Stimulated activated naive CD4-positive, alpha-beta T cell treated with Interleukin-2 at 50 U/mL for 16 hours (primary cell): ENCODE data around the gene BNC2.

Source experiments
- DNase-seq: peaks from one replicate; lab custom pipeline; 2025; lab: John Stamatoyannopoulos, UW

Gene BNC2

GRCh38 chr9:16816011-16816410 is 54.5 kb downstream of the BNC2 start:
- DNase-seq: no peak

- no peak for DNase-seq
These were observed 55.4 kb downstream of the BNC2 start for GRCh38 chr9:16815079-16815478.

- no peak for DNase-seq
These were observed 56.6 kb downstream of the BNC2 start for GRCh38 chr9:16813838-16814237.

- DNase-seq: no peak
These were observed 58.3 kb downstream of the BNC2 start for GRCh38 chr9:16811987-16812685.

GRCh38 chr9:16809912-16810610 is 60.4 kb downstream of the BNC2 start:
- no peak for DNase-seq

- no peak for DNase-seq
These were observed 63.8 kb downstream of the BNC2 start for GRCh38 chr9:16806674-16807073.

GRCh38 chr9:16803648-16804047 is 66.8 kb downstream of the BNC2 start:
- DNase-seq: no peak

GRCh38 chr9:16801871-16802466 is 68.5 kb downstream of the BNC2 start:
- no peak for DNase-seq

GRCh38 chr9:16796304-16796825 is 74.1 kb downstream of the BNC2 start:
- DNase-seq: no peak

- no peak for DNase-seq
These were observed 75.4 kb downstream of the BNC2 start for GRCh38 chr9:16794871-16795639.

- DNase-seq: no peak
These were observed 76.4 kb downstream of the BNC2 start for GRCh38 chr9:16794103-16794502.

GRCh38 chr9:16787724-16788123 is 82.7 kb downstream of the BNC2 start:
- DNase-seq: no peak

- no peak for DNase-seq
These were observed 86.5 kb downstream of the BNC2 start for GRCh38 chr9:16784002-16784401.

GRCh38 chr9:16782490-16782889 is 88.0 kb downstream of the BNC2 start:
- DNase-seq: no peak

GRCh38 chr9:16775330-16775729 is 95.1 kb downstream of the BNC2 start:
- no peak for DNase-seq

GRCh38 chr9:16773617-16774016 is 96.9 kb downstream of the BNC2 start:
- DNase-seq: no peak

GRCh38 chr9:16773116-16773515 is 97.4 kb downstream of the BNC2 start:
- DNase-seq: no peak

- DNase-seq: no peak
These were observed 99.1 kb downstream of the BNC2 start for GRCh38 chr9:16771356-16771755.

- no peak for DNase-seq
These were observed 101.2 kb downstream of the BNC2 start for GRCh38 chr9:16769291-16769690.

- no peak for DNase-seq
These were observed 101.7 kb downstream of the BNC2 start for GRCh38 chr9:16768816-16769215.

- no peak for DNase-seq
These were observed 103.1 kb downstream of the BNC2 start for GRCh38 chr9:16767366-16767765.

GRCh38 chr9:16763946-16764345 is 106.5 kb downstream of the BNC2 start:
- no peak for DNase-seq
